Heart left ventricle (tissue), 13 donors: ENCODE results near the gene HDAC8.

Source experiments
- POLR2A ChIP-seq, 2 donors: fragments of 450-650 bp; IDR thresholded peaks; one replicate each; pipeline ENCODE4 v1.6.1; 2017; ENCODE audit warnings: antibody characterized with exemption in 2 of 2, mild to moderate bottlenecking in 2 of 2, moderate library complexity in 2 of 2
- TF ChIP-seq, protein P1 (sequence below), 12 donors: fragments of 200-600 bp; sonication (generic) in 4 of 12; IDR thresholded peaks; one replicate each; pipeline versions ENCODE4 v1.5.0 to v1.8.0; 2018 to 2022; ENCODE audit warnings: antibody characterized with exemption in 12 of 12, mild to moderate bottlenecking in 5 of 12
- donor health status: ischemic (EF 13 %, LVEDD 7.1; RV severe dilation, severe dysfunction).
- donor health status: DM: no; HTN: yes; CAD: no.
- donor health status: DM: no; HTN: no; CAD: no.
- donor health status: ischemic (EF 25% LVEDD 6.9; RV normal size, moderate dysfunction).
- donor health status: ischemic (EF 25% LVEDD 5.7; RV mildly dilated, moderate dysfunction).
- donor health status: ischemic (EF 35%, LVEDD 5.7; RV mildly dilated, moderate dysfunction).
- donor health status: nonischemic (EF 11% LVEDD 7.7; RV severe dilation, severe dysfunction).
- donor health status: DM: yes; HTN: yes; CAD: no.
- donor health status: PGD.
- donor health status: ischemic (EF 29% LVEDD 5.4; RV normal size, mild dysfunction).
- donor health status: nonischemic (EF 23%, LVEDD 6.1; RV moderate dilation, normal function).

DNA sequence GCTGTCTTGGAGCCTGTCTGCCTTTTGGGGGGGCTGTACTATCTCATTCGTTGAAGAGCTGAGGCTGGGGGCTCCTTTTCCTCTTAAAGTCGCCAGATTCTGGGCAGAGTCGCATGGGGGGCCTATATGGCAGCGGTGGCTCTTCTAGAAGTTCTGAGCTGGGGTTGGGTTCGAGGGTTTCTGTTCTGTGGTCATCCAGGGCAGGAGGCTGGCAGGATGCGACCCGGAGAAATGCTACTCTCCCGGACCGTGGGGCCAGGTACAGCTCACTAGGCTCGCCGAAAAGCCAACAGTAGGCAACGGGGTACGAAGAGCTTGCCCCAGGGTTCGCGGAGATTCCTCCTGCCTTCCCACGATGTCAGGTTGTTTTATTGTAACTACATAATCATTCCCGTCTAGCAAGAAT lies 265.0 kb downstream of the HDAC8 start:
- TF ChIP-seq, protein P1, sequence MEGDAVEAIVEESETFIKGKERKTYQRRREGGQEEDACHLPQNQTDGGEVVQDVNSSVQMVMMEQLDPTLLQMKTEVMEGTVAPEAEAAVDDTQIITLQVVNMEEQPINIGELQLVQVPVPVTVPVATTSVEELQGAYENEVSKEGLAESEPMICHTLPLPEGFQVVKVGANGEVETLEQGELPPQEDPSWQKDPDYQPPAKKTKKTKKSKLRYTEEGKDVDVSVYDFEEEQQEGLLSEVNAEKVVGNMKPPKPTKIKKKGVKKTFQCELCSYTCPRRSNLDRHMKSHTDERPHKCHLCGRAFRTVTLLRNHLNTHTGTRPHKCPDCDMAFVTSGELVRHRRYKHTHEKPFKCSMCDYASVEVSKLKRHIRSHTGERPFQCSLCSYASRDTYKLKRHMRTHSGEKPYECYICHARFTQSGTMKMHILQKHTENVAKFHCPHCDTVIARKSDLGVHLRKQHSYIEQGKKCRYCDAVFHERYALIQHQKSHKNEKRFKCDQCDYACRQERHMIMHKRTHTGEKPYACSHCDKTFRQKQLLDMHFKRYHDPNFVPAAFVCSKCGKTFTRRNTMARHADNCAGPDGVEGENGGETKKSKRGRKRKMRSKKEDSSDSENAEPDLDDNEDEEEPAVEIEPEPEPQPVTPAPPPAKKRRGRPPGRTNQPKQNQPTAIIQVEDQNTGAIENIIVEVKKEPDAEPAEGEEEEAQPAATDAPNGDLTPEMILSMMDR (IDR thresholded peaks at IDR 0.05) = no peak
- TF ChIP-seq POLR2A (IDR thresholded peaks at IDR 0.05) = no peak
